ENCODE data around the gene CCDC175.

The CCDC175 gene

DNA sequence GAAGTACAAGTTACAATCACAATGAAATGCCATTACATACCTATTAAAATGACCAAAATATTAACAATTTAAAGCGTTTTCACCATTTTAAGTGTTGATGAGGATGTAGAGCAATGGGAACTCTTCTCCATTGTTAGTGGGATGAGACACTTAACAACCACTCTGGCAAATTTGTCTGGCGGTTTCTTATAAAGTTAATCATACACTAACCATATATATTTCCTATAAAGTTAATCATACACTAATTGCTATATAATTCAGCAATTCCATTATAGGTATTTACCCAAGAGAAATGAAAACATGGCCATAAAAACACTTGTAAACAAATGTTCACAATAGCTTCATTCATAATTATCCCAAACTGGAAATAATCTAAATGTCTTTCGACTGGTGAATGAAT, 56.4 kb downstream of the CCDC175 start:
- H2BK120ac ChIP-seq (ENCODE audit: insufficient read depth, low read length, poor library complexity) = no peak overlapping the region
- no peak overlapping the region for H3K23ac ChIP-seq (ENCODE audit: low read length)
- no peaks in the 10 kb centered on the region for H3K36me3 ChIP-seq (ENCODE audit: control insufficient read depth in 1 of 2, insufficient read depth in 2 of 2, low read length in 2 of 2)
- H2BK5ac ChIP-seq (ENCODE audit: low read depth, low read length, poor library complexity) = no peak overlapping the region
- WGBS (ENCODE audit: extremely low coverage, insufficient coverage, insufficient read length) = no CpG with 5 or more reads among the region's 3 CpGs
- H3K4me2 ChIP-seq (ENCODE audit: low read length) = no peak overlapping the region
- H4K8ac ChIP-seq (ENCODE audit: low read depth, low read length) = no peak overlapping the region
- no peak overlapping the region for H3K4me3 ChIP-seq (ENCODE audit: low read depth, low read length)
- no peaks in the 10 kb centered on the region for H3K79me2 ChIP-seq (ENCODE audit: control insufficient read depth, insufficient read depth, low read length, poor library complexity)
- no peak overlapping the region for H3K27ac ChIP-seq (ENCODE audit: low read depth, low read length)
- no peak overlapping the region for H2AFZ ChIP-seq (ENCODE audit: insufficient read depth, low read length, poor library complexity)
- DNase-seq = no peak
- H3K4ac ChIP-seq (ENCODE audit: low read depth, low read length) = no peak overlapping the region
- no peak overlapping the region for H4K91ac ChIP-seq (ENCODE audit: low read depth, low read length)
- no peak overlapping the region for H2BK12ac ChIP-seq (ENCODE audit: low read length)
- H3K9ac ChIP-seq (ENCODE audit: low read length) = no peak overlapping the region
- no peak overlapping the region for H4K12ac ChIP-seq (ENCODE audit: low read depth, low read length)
- no peaks in the 10 kb centered on the region for H3K9me3 ChIP-seq (ENCODE audit: insufficient read depth, low read depth, low read length)
- no peak overlapping the region for H2AK5ac ChIP-seq (ENCODE audit: low read length)
- no peak overlapping the region for H3K14ac ChIP-seq (ENCODE audit: low read length)
- H3K27me3 ChIP-seq (ENCODE audit: insufficient read depth, low read length) = no peaks in the 10 kb centered on the region
- H3K79me1 ChIP-seq (ENCODE audit: low read length) = no peaks in the 10 kb centered on the region
- H3K18ac ChIP-seq (ENCODE audit: low read length) = no peak overlapping the region
- no peaks in the 10 kb centered on the region for H3K4me1 ChIP-seq (ENCODE audit: control insufficient read depth in 1 of 2, insufficient read depth in 2 of 2, low read length in 2 of 2)

DNA sequence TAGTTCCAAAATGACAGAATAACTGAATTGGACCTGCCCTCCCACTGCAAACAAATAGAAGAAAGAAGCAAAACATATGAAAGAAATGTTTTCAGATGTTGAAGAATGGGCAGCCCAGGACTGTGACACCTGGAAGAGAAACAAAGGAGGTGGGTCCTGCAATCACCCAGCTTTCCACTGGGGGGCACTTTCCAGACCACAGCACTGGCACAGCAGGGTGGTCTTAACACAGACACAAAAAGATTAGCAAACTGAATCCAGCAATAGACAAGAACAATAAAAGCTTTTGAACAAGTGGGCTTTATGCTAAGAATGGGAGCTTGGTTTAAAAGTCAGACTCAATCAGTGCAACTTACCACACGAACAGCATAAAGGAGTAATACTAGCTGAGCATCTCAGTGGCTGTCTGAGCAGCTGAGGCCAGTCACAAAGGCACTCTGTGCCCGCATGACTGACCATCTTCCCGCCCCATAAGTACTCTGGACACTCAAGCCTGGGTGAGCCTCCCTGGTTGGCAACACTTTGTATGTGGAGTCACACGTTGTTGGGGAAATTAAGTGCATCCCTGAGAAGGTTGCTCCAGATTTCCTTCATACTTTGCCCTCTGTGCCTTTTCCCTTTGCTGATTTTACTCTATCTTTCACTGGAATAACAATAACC, 64.6 kb downstream of the CCDC175 start:
- no peak overlapping the region for H3K4me2 ChIP-seq (ENCODE audit: low read length)
- no peak overlapping the region for H2AK5ac ChIP-seq (ENCODE audit: low read length)
- H3K9ac ChIP-seq (ENCODE audit: low read length) = no peak overlapping the region
- H3K18ac ChIP-seq (ENCODE audit: low read length) = no peak overlapping the region
- H2BK5ac ChIP-seq (ENCODE audit: low read depth, low read length, poor library complexity) = no peak overlapping the region
- DNase-seq = peak in 1 of 2 donors; percentile 10
- H3K27me3 ChIP-seq (ENCODE audit: insufficient read depth, low read length) = no peaks in the 10 kb centered on the region
- no peak overlapping the region for H3K14ac ChIP-seq (ENCODE audit: low read length)
- H3K4me1 ChIP-seq (ENCODE audit: control insufficient read depth in 1 of 2, insufficient read depth in 2 of 2, low read length in 2 of 2) = peaks cover 0 to 2% of the 10 kb centered on the region in 2 experiments
- no peaks in the 10 kb centered on the region for H3K9me3 ChIP-seq (ENCODE audit: insufficient read depth, low read depth, low read length)
- H2BK120ac ChIP-seq (ENCODE audit: insufficient read depth, low read length, poor library complexity) = no peak overlapping the region
- no peak overlapping the region for H3K23ac ChIP-seq (ENCODE audit: low read length)
- no peak overlapping the region for H2BK12ac ChIP-seq (ENCODE audit: low read length)
- H4K91ac ChIP-seq (ENCODE audit: low read depth, low read length) = no peak overlapping the region
- no peak overlapping the region for H3K4ac ChIP-seq (ENCODE audit: low read depth, low read length)
- H4K8ac ChIP-seq (ENCODE audit: low read depth, low read length) = no peak overlapping the region
- H3K4me3 ChIP-seq (ENCODE audit: low read depth, low read length) = no peak overlapping the region
- H4K12ac ChIP-seq (ENCODE audit: low read depth, low read length) = no peak overlapping the region
- H3K27ac ChIP-seq (ENCODE audit: low read depth, low read length) = no peak overlapping the region
- H3K36me3 ChIP-seq (ENCODE audit: control insufficient read depth in 1 of 2, insufficient read depth in 2 of 2, low read length in 2 of 2) = no peaks in the 10 kb centered on the region
- no CpG with 5 or more reads among the region's 4 CpGs for WGBS (ENCODE audit: extremely low coverage, insufficient coverage, insufficient read length)
- H3K79me1 ChIP-seq (ENCODE audit: low read length) = no peaks in the 10 kb centered on the region
- H3K79me2 ChIP-seq (ENCODE audit: control insufficient read depth, insufficient read depth, low read length, poor library complexity) = no peaks in the 10 kb centered on the region
- no peak overlapping the region for H2AFZ ChIP-seq (ENCODE audit: insufficient read depth, low read length, poor library complexity)

DNA sequence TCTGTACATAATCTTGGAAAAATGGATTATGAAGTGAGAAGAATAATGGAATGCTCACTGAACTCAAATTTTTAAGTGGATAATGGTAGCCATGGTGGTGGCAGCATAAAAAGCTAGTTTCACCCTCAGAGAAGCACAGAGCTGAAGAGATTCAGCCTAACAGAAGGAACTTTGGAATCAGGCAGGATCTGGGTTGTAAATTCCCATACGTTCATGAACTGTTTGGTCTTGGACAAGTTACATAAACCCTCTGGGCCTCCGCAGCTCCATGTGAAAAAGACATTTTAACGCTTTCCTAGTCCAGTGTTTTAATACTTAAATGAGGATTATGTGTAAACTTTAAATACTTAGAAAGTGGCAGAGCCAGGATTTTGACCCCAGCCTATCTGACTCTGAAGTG, 65.6 kb downstream of the CCDC175 start:
- no peak overlapping the region for H3K18ac ChIP-seq (ENCODE audit: low read length)
- no peak overlapping the region for H3K14ac ChIP-seq (ENCODE audit: low read length)
- H2AK5ac ChIP-seq (ENCODE audit: low read length) = no peak overlapping the region
- no peak overlapping the region for H4K12ac ChIP-seq (ENCODE audit: low read depth, low read length)
- no peak overlapping the region for H2BK5ac ChIP-seq (ENCODE audit: low read depth, low read length, poor library complexity)
- DNase-seq = no peak
- H2BK120ac ChIP-seq (ENCODE audit: insufficient read depth, low read length, poor library complexity) = no peak overlapping the region
- H4K91ac ChIP-seq (ENCODE audit: low read depth, low read length) = no peak overlapping the region
- no peak overlapping the region for H3K4me2 ChIP-seq (ENCODE audit: low read length)
- no peak overlapping the region for H3K23ac ChIP-seq (ENCODE audit: low read length)
- no peaks in the 10 kb centered on the region for H3K9me3 ChIP-seq (ENCODE audit: insufficient read depth, low read depth, low read length)
- no peak overlapping the region for H3K27ac ChIP-seq (ENCODE audit: low read depth, low read length)
- H3K4ac ChIP-seq (ENCODE audit: low read depth, low read length) = no peak overlapping the region
- H2BK12ac ChIP-seq (ENCODE audit: low read length) = no peak overlapping the region
- no peaks in the 10 kb centered on the region for H3K79me2 ChIP-seq (ENCODE audit: control insufficient read depth, insufficient read depth, low read length, poor library complexity)
- no peaks in the 10 kb centered on the region for H3K79me1 ChIP-seq (ENCODE audit: low read length)
- peaks cover 0 to 2% of the 10 kb centered on the region in 2 experiments for H3K4me1 ChIP-seq (ENCODE audit: control insufficient read depth in 1 of 2, insufficient read depth in 2 of 2, low read length in 2 of 2)
- H3K9ac ChIP-seq (ENCODE audit: low read length) = no peak overlapping the region
- H4K8ac ChIP-seq (ENCODE audit: low read depth, low read length) = no peak overlapping the region
- no peaks in the 10 kb centered on the region for H3K27me3 ChIP-seq (ENCODE audit: insufficient read depth, low read length)
- H2AFZ ChIP-seq (ENCODE audit: insufficient read depth, low read length, poor library complexity) = no peak overlapping the region
- no peaks in the 10 kb centered on the region for H3K36me3 ChIP-seq (ENCODE audit: control insufficient read depth in 1 of 2, insufficient read depth in 2 of 2, low read length in 2 of 2)
- H3K4me3 ChIP-seq (ENCODE audit: low read depth, low read length) = no peak overlapping the region
- WGBS (ENCODE audit: extremely low coverage, insufficient coverage, insufficient read length) = no CpG with 5 or more reads among the region's 3 CpGs

DNA sequence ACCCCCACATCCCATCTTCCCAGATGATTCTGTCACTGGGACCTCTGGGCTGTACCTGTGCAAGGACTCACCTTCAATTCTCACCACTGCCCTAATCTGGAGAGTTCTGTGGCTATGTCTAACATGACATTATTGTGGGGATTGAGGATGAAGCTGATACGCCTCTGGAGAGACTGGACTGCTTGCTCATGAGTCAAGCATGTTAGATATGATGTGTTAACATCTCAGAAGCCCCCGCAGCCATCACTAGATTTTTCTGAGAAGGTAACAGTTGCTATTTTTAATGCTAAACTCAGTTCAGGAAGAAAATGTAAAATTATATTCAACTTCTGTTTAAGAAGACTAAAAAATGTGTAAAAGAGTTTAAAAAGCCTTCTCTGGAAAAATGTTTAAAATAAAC, 66.6 kb downstream of the CCDC175 start:
- Histone ChIP-seq H2AK5ac (ENCODE audit: low read length) (no peak overlapping the region), H3K18ac (ENCODE audit: low read length) (no peak overlapping the region), H4K8ac (ENCODE audit: low read depth, low read length) (no peak overlapping the region), H4K12ac (ENCODE audit: low read depth, low read length) (no peak overlapping the region), H3K23ac (ENCODE audit: low read length) (no peak overlapping the region), H2AFZ (ENCODE audit: insufficient read depth, low read length, poor library complexity) (no peak overlapping the region), H2BK12ac (ENCODE audit: low read length) (no peak overlapping the region), H2BK120ac (ENCODE audit: insufficient read depth, low read length, poor library complexity) (no peak overlapping the region), H3K4me1 (ENCODE audit: control insufficient read depth in 1 of 2, insufficient read depth in 2 of 2, low read length in 2 of 2) (peaks cover 0 to 2% of the 10 kb centered on the region in 2 experiments), H3K36me3 (ENCODE audit: control insufficient read depth in 1 of 2, insufficient read depth in 2 of 2, low read length in 2 of 2) (no peaks in the 10 kb centered on the region), H3K27me3 (ENCODE audit: insufficient read depth, low read length) (no peaks in the 10 kb centered on the region), H3K79me1 (ENCODE audit: low read length) (no peaks in the 10 kb centered on the region), H3K27ac (ENCODE audit: low read depth, low read length) (no peak overlapping the region), H3K9me3 (ENCODE audit: insufficient read depth, low read depth, low read length) (no peaks in the 10 kb centered on the region), H3K4ac (ENCODE audit: low read depth, low read length) (no peak overlapping the region), H3K79me2 (ENCODE audit: control insufficient read depth, insufficient read depth, low read length, poor library complexity) (no peaks in the 10 kb centered on the region), H3K9ac (ENCODE audit: low read length) (no peak overlapping the region), H3K14ac (ENCODE audit: low read length) (no peak overlapping the region), H3K4me3 (ENCODE audit: low read depth, low read length) (no peak overlapping the region), H2BK5ac (ENCODE audit: low read depth, low read length, poor library complexity) (no peak overlapping the region), H3K4me2 (ENCODE audit: low read length) (no peak overlapping the region), H4K91ac (ENCODE audit: low read depth, low read length) (no peak overlapping the region)
- DNase-seq = no peak
- no CpG with 5 or more reads among the region's 2 CpGs for WGBS (ENCODE audit: extremely low coverage, insufficient coverage, insufficient read length)
